ENCODE data around the gene C5orf58. TPM values are rescaled to one million over a fixed set of nuclear protein-coding genes. Genes with fewer than 3 reads are reported as not detected.
"Not testable (repeated sequence)": the region's sequence is repeated elsewhere in the genome, so short reads cannot be mapped to it uniquely, and the experiment has no call there.

The C5orf58 gene
- total RNA-seq, 2 donors from 2014 or later: 15.7 TPM; not detected in 1

- no peak overlapping the region for H3K4me3 ChIP-seq
- H3K9me3 ChIP-seq: no peaks in the 10 kb centered on the region
- H3K4me1 ChIP-seq (replicated peaks): no peaks in the 10 kb centered on the region
- no peak overlapping the region for H3K27ac ChIP-seq
- TF ChIP-seq POLR2A (IDR thresholded peaks at IDR 0.05) (no peak), POLR2AphosphoS5 (IDR thresholded peaks at IDR 0.05) (no peak), CTCF (IDR thresholded peaks at IDR 0.05) (no peak)
- 77% methylated on average over 3 of the region's 3 CpGs for WGBS
- no peaks in the 10 kb centered on the region for H3K36me3 ChIP-seq
- no peak for DNase-seq (ENCODE audit: low spot score)
- intact Hi-C loops (cut with DNase I): no loop called here
- H3K27me3 ChIP-seq (replicated peaks; ENCODE audit: insufficient read depth): no peaks in the 10 kb centered on the region
Measured at GRCh38 chr5:170235876-170236864, 3.4 kb downstream of the C5orf58 start.

- intact Hi-C loops (cut with DNase I): no loop called here
- DNase-seq (ENCODE audit: low spot score): no peak
- Histone ChIP-seq H3K27ac (peak overlapping the region in 1 of 2 donors; percentile 42), H3K4me1 (replicated peaks) (no peaks in the 10 kb centered on the region), H3K27me3 (replicated peaks; ENCODE audit: insufficient read depth) (no peaks in the 10 kb centered on the region), H3K36me3 (no peaks in the 10 kb centered on the region), H3K4me3 (no peak overlapping the region), H3K9me3 (no peaks in the 10 kb centered on the region)
- no peak for TF ChIP-seq POLR2AphosphoS5 (IDR thresholded peaks at IDR 0.05)
- no peak for TF ChIP-seq CTCF (IDR thresholded peaks at IDR 0.05)
- TF ChIP-seq POLR2A (IDR thresholded peaks at IDR 0.05): no peak
- 25% methylated on average over 1 of the region's 1 CpG for WGBS
Measured at GRCh38 chr5:170238456-170239196, 5.8 kb downstream of the C5orf58 start.

GRCh38 chr5:170245436-170245835, 12.7 kb downstream of the C5orf58 start:
- DNase-seq (ENCODE audit: low spot score); intact Hi-C loops (cut with DNase I); H3K4me1 ChIP-seq (replicated peaks); H3K36me3 ChIP-seq; H3K9me3 ChIP-seq; H3K4me3 ChIP-seq; H3K27me3 ChIP-seq (replicated peaks; ENCODE audit: insufficient read depth); H3K27ac ChIP-seq: not testable (repeated sequence)
- WGBS: 96% methylated on average over 23 of the region's 23 CpGs

- no peaks in the 10 kb centered on the region for H3K9me3 ChIP-seq
- H3K36me3 ChIP-seq: no peaks in the 10 kb centered on the region
- intact Hi-C loops (cut with DNase I): no loop called here
- 57% methylated on average over 4 of the region's 4 CpGs for WGBS
- H3K27ac ChIP-seq: no peak overlapping the region
- no peak for DNase-seq (ENCODE audit: low spot score)
- no peaks in the 10 kb centered on the region for H3K27me3 ChIP-seq (replicated peaks; ENCODE audit: insufficient read depth)
- TF ChIP-seq CTCF (IDR thresholded peaks at IDR 0.05) (no peak), POLR2A (IDR thresholded peaks at IDR 0.05) (no peak), POLR2AphosphoS5 (IDR thresholded peaks at IDR 0.05) (no peak)
- peaks cover 4% of the 10 kb centered on the region for H3K4me1 ChIP-seq (replicated peaks)
- H3K4me3 ChIP-seq: no peak overlapping the region
Measured at GRCh38 chr5:170246126-170246870, 13.5 kb downstream of the C5orf58 start.

GRCh38 chr5:170247363-170247762, 14.6 kb downstream of the C5orf58 start:
- no peak for TF ChIP-seq POLR2AphosphoS5 (IDR thresholded peaks at IDR 0.05)
- no peak for TF ChIP-seq POLR2A (IDR thresholded peaks at IDR 0.05)
- no peak for TF ChIP-seq CTCF (IDR thresholded peaks at IDR 0.05)
- Histone ChIP-seq H3K27ac (no peak overlapping the region), H3K36me3 (no peaks in the 10 kb centered on the region)

More at GRCh38 chr5:170247363-170247762, 14.6 kb downstream of the C5orf58 start:
- Histone ChIP-seq H3K9me3 (no peaks in the 10 kb centered on the region), H3K4me3 (no peak overlapping the region), H3K27me3 (replicated peaks; ENCODE audit: insufficient read depth) (no peaks in the 10 kb centered on the region), H3K4me1 (replicated peaks) (peaks cover 6% of the 10 kb centered on the region)
- intact Hi-C loops (cut with DNase I): no loop called here
- 25% methylated on average over 2 of the region's 2 CpGs for WGBS
- no peak for DNase-seq (ENCODE audit: low spot score)
